GM10248 (cell line): ENCODE data around the gene DUSP9.
"Not testable (repeated sequence)": the region's sequence is repeated elsewhere in the genome, so short reads cannot be mapped to it uniquely, and the experiment has no call there.

ENCODE experiments used
- CTCF ChIA-PET: fragments of 300-600 bp; sonication (Branson Sonifier 250); formaldehyde crosslinking; extraction: SDS; loops from one replicate; lab custom pipeline; 2021; ENCODE audit warnings: antibody characterized with exemption; lab: Yijun Ruan, JAX
- POLR2A ChIA-PET: fragments of 350-650 bp; sonication (Branson Sonifier 250); formaldehyde crosslinking; extraction: SDS; loops from one replicate; lab custom pipeline; 2020; ENCODE audit warnings: antibody characterized with exemption; lab: Yijun Ruan, JAX
- DNase-seq: peaks from one replicate; pipeline ENCODE4 v3.0.0; 2012; ENCODE audit errors: extremely low spot score
- TF ChIP-seq, protein P1 (sequence below): IDR thresholded peaks from 2 replicates; pipeline ENCODE4 v1.5.1; 2012; ENCODE audit warnings: mild to moderate bottlenecking, low read depth; ENCODE audit errors: extremely low read depth, missing control alignments, control extremely low read depth

DUSP9 gene

DNA sequence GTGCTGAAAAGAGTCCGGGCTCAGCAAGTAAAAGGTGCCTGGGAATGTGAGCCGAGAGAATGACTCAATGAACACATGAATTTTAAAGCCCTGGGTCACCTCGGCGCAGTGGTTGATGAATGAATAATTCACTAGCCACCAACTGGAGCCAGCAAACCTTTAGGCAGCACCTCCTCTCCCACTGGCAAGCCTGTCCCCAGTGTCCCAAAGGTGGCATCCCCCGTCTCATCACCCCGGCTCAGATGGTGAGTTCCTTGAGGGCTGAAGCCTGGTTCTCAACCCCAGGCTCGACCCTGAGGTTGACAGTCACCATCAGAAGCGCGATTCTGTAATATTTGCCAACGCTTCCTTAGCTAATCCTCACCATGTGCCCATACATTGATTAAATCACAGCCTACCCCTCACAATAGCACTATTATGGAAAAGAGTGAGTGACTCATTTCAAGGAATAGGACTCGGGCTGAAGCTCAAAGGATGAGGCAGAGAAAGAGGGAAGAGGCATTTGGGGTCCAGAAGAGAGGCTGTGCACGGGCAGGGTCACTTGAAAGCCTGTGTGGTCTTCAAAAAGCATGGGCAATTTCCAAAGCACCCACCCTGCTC lies 45.4 kb upstream of the DUSP9 start:
- no peak for DNase-seq
- CTCF ChIA-PET = interaction anchor here (1.8 to 6.3 kb wide), 2 partner anchors 8 to 66 kb away, joined by 7 to 39 read pairs; no protein-coding TSS in a partner anchor
- TF ChIP-seq, protein P1, sequence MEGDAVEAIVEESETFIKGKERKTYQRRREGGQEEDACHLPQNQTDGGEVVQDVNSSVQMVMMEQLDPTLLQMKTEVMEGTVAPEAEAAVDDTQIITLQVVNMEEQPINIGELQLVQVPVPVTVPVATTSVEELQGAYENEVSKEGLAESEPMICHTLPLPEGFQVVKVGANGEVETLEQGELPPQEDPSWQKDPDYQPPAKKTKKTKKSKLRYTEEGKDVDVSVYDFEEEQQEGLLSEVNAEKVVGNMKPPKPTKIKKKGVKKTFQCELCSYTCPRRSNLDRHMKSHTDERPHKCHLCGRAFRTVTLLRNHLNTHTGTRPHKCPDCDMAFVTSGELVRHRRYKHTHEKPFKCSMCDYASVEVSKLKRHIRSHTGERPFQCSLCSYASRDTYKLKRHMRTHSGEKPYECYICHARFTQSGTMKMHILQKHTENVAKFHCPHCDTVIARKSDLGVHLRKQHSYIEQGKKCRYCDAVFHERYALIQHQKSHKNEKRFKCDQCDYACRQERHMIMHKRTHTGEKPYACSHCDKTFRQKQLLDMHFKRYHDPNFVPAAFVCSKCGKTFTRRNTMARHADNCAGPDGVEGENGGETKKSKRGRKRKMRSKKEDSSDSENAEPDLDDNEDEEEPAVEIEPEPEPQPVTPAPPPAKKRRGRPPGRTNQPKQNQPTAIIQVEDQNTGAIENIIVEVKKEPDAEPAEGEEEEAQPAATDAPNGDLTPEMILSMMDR = no peak
- POLR2A ChIA-PET = no interaction called here

DNA sequence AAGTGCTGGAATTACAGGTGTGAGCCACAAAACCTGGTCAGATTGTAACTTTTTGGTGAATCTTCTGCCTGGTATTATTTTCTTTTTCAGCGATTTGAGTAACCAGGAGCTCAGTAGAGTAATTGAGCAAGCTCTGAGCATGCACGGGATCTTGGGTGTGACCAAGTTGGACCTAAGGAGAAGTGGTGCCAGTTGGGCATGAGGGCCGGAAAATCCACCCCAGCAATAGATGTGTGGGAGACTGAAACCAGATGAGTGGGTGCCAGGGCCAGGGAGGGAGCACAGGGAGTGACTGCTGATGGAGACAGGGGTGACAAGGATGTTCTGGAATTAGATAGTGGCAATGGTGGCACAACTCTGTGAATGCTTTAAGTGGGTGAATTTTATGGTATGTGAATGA lies 44.4 kb upstream of the DUSP9 start:
- CTCF ChIA-PET = interaction anchor here (1.1 kb wide), 1 partner anchor 63 kb away, joined by 4 read pairs; no protein-coding TSS in a partner anchor
- DNase-seq = no peak
- POLR2A ChIA-PET = no interaction called here
- TF ChIP-seq, protein P1 = no peak

DNA sequence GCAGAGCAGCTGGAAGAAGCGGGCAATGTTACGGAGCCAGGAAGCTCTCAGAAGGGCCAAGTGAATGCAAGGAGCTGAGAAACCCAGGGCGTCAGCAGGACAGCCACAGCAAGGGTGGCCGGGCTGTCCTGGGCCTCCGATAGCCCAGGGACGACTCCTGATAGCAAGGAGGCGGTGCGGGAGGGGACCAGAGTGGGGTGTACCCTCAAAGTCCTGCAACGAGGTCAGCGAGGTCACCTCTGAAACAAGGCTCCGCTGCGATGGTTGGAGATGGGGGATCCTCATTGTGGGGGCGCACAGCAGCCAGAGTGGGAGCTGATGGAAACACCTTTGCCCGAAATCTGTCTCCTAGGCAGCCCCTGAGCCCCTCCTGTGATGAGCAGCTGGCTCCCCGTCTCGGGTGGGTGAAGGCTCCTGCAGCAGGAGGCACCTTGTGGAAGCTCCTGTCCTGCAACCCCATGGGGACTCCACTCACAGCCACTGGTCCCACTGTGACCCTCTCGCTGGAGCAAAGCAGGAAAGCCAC lies 43.8 kb upstream of the DUSP9 start:
- ChIA-PET POLR2A (no interaction called here), CTCF (interaction anchor here (1.0 to 1.1 kb wide), 2 partner anchors 9 to 64 kb away, joined by 3 to 4 read pairs; no protein-coding TSS in a partner anchor)
- DNase-seq = no peak
- TF ChIP-seq, protein P1 = no peak

DNA sequence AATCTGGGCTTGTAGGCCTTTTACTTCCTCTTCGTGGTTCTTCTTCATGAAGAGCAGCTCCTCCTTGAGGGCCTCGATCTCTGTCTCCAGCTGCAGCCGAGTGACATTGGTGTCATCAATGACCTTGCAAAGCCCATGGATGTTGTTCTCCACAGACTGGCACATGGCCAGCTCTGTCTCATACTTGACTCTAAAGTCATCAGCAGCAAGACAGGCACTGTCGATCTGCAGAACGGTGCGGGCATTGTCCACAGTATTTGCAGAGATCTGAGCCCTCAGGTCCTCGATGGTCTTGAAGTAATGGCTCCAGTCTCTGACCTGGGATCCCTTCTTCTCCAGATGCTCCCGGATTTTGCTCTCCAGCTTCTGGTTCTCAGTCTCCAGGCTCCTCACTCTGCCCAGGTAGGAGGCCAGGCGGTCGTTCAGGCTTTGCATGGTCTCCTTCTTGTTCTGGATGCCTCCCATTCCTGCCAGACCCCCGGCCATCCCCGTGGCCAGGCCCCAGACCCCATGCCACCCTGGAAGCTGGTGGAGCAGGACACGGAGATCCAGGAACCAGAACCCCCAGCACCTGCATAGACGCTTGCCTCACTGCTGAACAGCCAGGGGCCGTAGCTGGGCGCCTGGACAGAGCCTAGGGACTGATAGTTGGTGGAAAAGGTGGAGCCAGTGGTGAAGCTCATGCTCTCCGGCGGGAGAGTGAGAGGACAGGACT lies 42.2 kb upstream of the DUSP9 start:
- DNase-seq, POLR2A ChIA-PET: not testable (repeated sequence)
- CTCF ChIA-PET = interaction anchor here (1.1 to 1.5 kb wide), 4 partner anchors 34 to 663 kb away, joined by 3 read pairs; no protein-coding TSS in a partner anchor

DNA sequence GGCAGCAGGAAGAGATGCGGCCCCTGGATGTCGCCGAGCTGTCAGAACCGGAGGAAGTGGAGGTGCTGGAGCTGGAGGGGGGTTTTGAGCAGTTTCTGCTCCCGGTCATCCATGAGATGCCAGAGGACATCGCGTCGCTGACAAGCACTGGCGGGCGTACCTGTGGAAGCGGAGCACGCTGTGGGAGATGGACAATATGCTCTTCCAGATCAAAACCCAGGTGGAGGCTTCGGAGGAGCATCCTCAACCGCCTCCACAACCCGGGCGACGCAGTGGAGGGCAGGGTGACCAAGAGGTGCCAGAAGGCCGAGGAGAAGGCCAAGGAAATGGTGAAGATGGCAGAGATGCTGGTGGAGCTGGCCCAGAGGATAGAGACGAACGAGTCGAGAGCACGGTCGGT lies 40.5 kb upstream of the DUSP9 start:
- DNase-seq = no peak
- TF ChIP-seq, protein P1 = no peak
- ChIA-PET POLR2A (no interaction called here), CTCF (interaction anchor here (1.0 to 1.3 kb wide), 4 partner anchors 14 to 67 kb away, joined by 3 to 4 read pairs (median 3); no protein-coding TSS in a partner anchor)

DNA sequence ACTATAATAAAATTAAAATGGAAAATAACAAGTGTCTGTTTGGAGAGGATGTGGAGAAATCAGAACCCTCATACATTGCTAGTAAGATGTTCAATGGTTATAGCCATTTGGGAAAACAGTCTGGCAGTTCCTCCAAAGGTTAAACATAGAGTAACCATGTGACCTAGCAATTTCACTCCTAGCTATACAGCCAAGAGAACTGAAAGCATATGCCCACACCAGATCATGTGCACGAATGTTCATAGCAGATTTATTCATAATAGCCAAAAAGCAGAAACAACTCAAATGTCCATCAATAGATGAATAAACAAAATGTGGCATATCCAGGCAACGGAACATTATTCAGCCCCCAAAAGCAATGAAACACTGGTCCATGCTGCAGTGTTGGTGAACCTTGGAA lies 38.6 kb upstream of the DUSP9 start:
- ChIA-PET CTCF (interaction anchor here (1.1 to 4.7 kb wide), 4 partner anchors 10 to 667 kb away, joined by 4 to 39 read pairs (median 14); partner anchors contain the start of gene CCNQ), POLR2A (no interaction called here)
- no peak for DNase-seq
- TF ChIP-seq, protein P1 = no peak
